Lower leg skin (tissue), 4 donors: ENCODE data around the gene SLC9A2. TPM values are rescaled to one million over a fixed set of nuclear protein-coding genes. Genes with fewer than 3 reads are reported as not detected.

ENCODE experiments used
- DNase-seq, 2 donors: peaks; one replicate each; pipeline ENCODE4 v3.0.0-alpha.2; 2019; ENCODE audit warnings: low spot score in 2 of 2
- H3K4me3 ChIP-seq: fragments of 200-600 bp; sonication (generic); 2 replicates; pipeline ENCODE4 v1.5.1; 2017; ENCODE audit warnings: mild to moderate bottlenecking, low read depth; ENCODE audit not compliant: poor library complexity, severe bottlenecking
- POLR2A ChIP-seq, 2 donors: fragments of 450-650 bp; IDR thresholded peaks; one replicate each; pipeline ENCODE4 v1.6.1; 2016 to 2017; ENCODE audit warnings: antibody characterized with exemption in 2 of 2, mild to moderate bottlenecking in 1 of 2, moderate library complexity in 1 of 2
- WGBS, 2 donors: methylation state at CpG; one replicate each; pipeline ENCODE4 v1.1.5; 2018; 5-methylcytosine and 5-hydroxymethylcytosine counted together
- intact Hi-C: fragments of 100-400 bp; cut with DNase I; formaldehyde crosslinking; loops from one replicate; pipeline ENCODE4 v1.15.0; 2023; ENCODE audit warnings: low total_unique reads
- total RNA-seq, 4 donors: library from RNA; depleted of rRNA; stranded (reverse); fragments of >200 nt; gene quantifications; one replicate each; pipeline ENCODE4 v1.1.0, GENCODE V29; 2016
- TF ChIP-seq, protein P1 (sequence below), 3 donors: fragments of 450-650 bp; IDR thresholded peaks; one replicate each; pipeline ENCODE4 v1.5.1; 2016; ENCODE audit warnings: antibody characterized with exemption in 3 of 3, mild to moderate bottlenecking in 3 of 3, moderate library complexity in 2 of 3

The SLC9A2 gene
- total RNA-seq, 4 donors from 2014 or later = 0.55 to 6.8 (median 3.0) TPM

GRCh38 chr2:102585847-102586404 lies 33.4 kb upstream of the SLC9A2 start:
- H3K4me3 ChIP-seq = no peak overlapping the region
- TF ChIP-seq, protein P1, sequence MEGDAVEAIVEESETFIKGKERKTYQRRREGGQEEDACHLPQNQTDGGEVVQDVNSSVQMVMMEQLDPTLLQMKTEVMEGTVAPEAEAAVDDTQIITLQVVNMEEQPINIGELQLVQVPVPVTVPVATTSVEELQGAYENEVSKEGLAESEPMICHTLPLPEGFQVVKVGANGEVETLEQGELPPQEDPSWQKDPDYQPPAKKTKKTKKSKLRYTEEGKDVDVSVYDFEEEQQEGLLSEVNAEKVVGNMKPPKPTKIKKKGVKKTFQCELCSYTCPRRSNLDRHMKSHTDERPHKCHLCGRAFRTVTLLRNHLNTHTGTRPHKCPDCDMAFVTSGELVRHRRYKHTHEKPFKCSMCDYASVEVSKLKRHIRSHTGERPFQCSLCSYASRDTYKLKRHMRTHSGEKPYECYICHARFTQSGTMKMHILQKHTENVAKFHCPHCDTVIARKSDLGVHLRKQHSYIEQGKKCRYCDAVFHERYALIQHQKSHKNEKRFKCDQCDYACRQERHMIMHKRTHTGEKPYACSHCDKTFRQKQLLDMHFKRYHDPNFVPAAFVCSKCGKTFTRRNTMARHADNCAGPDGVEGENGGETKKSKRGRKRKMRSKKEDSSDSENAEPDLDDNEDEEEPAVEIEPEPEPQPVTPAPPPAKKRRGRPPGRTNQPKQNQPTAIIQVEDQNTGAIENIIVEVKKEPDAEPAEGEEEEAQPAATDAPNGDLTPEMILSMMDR (IDR thresholded peaks at IDR 0.05) = no peak
- TF ChIP-seq POLR2A (IDR thresholded peaks at IDR 0.05) = no peak
- intact Hi-C loops = no loop called here
- WGBS, 2 donors = 44 to 48% methylated on average over 6 of the region's 6 CpGs
- DNase-seq = no peak

DNA sequence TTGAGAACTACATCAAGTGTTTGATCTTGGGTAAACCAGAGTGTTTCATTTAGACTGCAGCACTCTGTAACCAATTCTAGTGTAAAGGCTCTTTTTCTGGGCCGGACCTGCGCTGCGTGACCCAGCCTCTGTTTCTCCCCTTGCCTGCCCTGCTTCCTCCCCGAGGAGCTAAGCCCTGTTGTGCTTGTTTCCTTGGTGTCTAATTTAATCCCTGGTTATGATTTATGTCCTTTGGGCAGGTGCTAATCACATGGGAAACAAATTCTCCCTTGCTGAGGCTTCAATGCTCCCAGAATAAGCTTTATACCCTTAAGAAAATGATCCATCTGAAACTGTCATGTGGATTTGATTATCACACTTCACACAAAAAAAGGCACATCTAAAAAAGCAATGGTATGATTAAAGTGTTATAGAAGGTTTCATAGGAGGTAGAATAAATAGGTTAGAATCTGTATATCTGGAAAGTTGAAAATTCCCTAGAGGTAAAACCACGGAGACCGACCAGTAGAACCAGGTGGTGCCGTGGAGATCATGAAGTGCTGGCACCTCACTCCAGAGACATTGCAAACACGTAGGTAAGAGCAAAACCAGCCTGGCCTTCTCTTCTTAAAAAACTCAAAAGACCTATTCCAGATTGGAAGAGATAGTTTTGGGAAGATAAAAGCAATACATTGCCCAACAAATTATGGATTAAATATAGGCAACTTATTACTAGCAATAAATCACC lies 31.0 kb upstream of the SLC9A2 start:
- H3K4me3 ChIP-seq = no peak overlapping the region
- 35 to 51% methylated on average over 8 of the region's 8 CpGs for WGBS, 2 donors
- no peak for DNase-seq
- intact Hi-C loops = no loop called here
- TF ChIP-seq POLR2A (IDR thresholded peaks at IDR 0.05) = no peak
- TF ChIP-seq, protein P1 (IDR thresholded peaks at IDR 0.05) = no peak

GRCh38 chr2:102589444-102589843 lies 29.9 kb upstream of the SLC9A2 start:
- no peak overlapping the region for H3K4me3 ChIP-seq
- 61 to 67% methylated on average over 4 of the region's 4 CpGs for WGBS, 2 donors
- TF ChIP-seq, protein P1 (IDR thresholded peaks at IDR 0.05) = no peak
- no peak for TF ChIP-seq POLR2A (IDR thresholded peaks at IDR 0.05)
- intact Hi-C loops = no loop called here
- DNase-seq = no peak

GRCh38 chr2:102591491-102592045 lies 27.8 kb upstream of the SLC9A2 start:
- no peak for DNase-seq
- TF ChIP-seq POLR2A (IDR thresholded peaks at IDR 0.05) = no peak
- TF ChIP-seq, protein P1 (IDR thresholded peaks at IDR 0.05) = no peak
- intact Hi-C loops = no loop called here
- no peak overlapping the region for H3K4me3 ChIP-seq
- WGBS, 2 donors = 68 to 69% methylated on average over 3 of the region's 3 CpGs

DNA sequence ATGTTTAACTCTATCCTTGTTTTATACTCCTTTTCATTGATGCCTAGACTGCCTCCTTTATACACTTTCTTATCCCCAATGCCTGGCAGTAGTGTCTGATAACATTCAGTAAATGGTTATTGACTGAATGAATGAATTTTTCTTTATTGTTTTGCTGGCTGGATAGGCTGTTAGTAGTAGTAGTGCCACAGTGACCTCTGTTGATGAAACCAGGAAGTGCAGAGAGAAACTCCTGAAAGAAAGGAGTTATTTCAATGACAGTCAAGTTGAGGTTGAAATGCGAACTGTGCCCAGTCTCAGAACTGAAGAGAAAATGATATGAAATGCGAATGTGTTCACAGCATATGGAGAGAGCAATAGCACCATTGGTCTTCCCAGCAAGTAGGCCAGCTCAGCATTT lies 26.8 kb upstream of the SLC9A2 start:
- no peak for DNase-seq
- 89 to 92% methylated on average over 2 of the region's 2 CpGs for WGBS, 2 donors
- intact Hi-C loops = no loop called here
- H3K4me3 ChIP-seq = no peak overlapping the region
- TF ChIP-seq, protein P1 (IDR thresholded peaks at IDR 0.05) = no peak
- TF ChIP-seq POLR2A (IDR thresholded peaks at IDR 0.05) = no peak
